H1 (cell line): ENCODE data around the gene USP35. TPM values are rescaled to one million over a fixed set of nuclear protein-coding genes. Genes with fewer than 3 reads are reported as not detected.

Source experiments
- CBX5 ChIP-seq: fragments of 300-800, 300-1000 bp; sonication (generic); IDR thresholded peaks from 2 replicates; pipeline ENCODE4 v1.7.1; 2016; ENCODE audit warnings: antibody characterized with exemption, low read length, low read depth
- HDAC6 ChIP-seq: IDR thresholded peaks from one replicate; pipeline ENCODE4 v1.7.1; 2012; ENCODE audit warnings: low read depth, mild to moderate bottlenecking, inconsistent platforms, low read length, moderate library complexity
- POU5F1 ChIP-seq: IDR thresholded peaks from 2 replicates; pipeline ENCODE4 v1.6.1; 2011; ENCODE audit warnings: low read depth, mild to moderate bottlenecking, low read length, moderate library complexity
- polyA plus RNA-seq, 7 experiments: library from polyadenylated mRNA; depleted of rRNA in 3 of 7; stranded (reverse) in 5 of 7; unstranded in 2 of 7; fragments of >200 nt in 5 of 7; fragments of 200-250 nt in 2 of 7; gene quantifications; 1 replicate in 5 of 7; 2 replicates in 1 of 7; 4 replicates in 1 of 7; pipeline versions ENCODE4 v1.2.1 to v1.2.3, GENCODE V29; 2011 to 2013; ENCODE audit warnings: missing spikeins in 2 of 7, mixed read lengths in 2 of 7
- total RNA-seq: library from RNA; stranded (reverse); fragmentation: NEBNext Ultra II Directional; extraction: Animal tissue kit (Norgen Biotek cat#: 25700); gene quantifications from 2 replicates; pipeline ENCODE4 v1.2.1, GENCODE V29; 2021

The USP35 gene
- total and polyA plus RNA-seq, 2 of the 8 experiments (the other 6 are each of a cell fraction or from before 2014, with no cell fraction given): 4.6 to 6.8 TPM

DNA sequence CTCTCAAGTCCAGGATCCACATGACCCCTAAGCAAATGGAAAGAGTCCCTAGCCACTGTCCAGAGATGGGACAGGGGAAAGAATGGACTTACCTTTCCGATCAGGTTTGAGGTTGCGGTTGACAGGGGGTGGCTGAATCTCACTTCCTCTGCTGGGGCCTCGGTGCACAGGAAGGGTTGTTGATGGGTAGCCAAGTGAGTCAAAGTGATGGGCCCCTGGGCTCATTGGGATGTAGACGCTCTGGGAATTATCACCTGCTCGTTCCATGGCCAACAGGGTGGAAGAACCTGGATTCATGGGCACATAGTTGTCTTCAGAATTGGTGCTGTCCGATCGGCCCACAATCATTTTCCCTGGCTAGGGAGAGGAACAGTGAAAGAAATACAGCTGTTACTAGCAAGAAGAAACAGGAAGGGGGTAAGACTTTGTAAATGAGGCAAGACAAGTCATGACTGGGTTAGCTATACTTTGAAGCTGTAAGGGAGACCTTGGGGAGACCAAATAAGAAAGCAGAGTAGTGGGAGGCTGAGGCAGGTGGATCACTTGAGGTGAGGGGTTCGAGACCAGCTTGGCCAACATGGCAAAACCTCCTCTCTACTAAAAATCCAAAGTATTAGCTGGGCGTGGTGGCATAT, 34.7 kb downstream of the USP35 start (continued):
- TF ChIP-seq HDAC6: no peak
- TF ChIP-seq CBX5: no peak
- no peak for TF ChIP-seq POU5F1
